WTC11 (cell line): ENCODE data around the gene FEM1B. TPM values are rescaled to one million over a fixed set of nuclear protein-coding genes. Genes with fewer than 3 reads are reported as not detected.

Source experiments
- ATAC-seq: fragments of 200-7000 bp; cut with Tn5 transposase; 2 replicates; pipeline ENCODE4 v1.10.0; 2021; ENCODE audit warnings: mild to moderate bottlenecking, moderate library complexity
- CTCF ChIA-PET: fragments of 300-600 bp; sonication (Branson Sonifier 250); formaldehyde crosslinking; loops from one replicate; lab custom pipeline; 2021; ENCODE audit warnings: antibody characterized with exemption; lab: Charles Lee
- POLR2A ChIA-PET: fragments of 350-600 bp; sonication (Branson Sonifier 250); formaldehyde crosslinking; loops from one replicate; lab custom pipeline; 2021; ENCODE audit warnings: antibody characterized with exemption; lab: Charles Lee
- DNase-seq: peaks from one replicate; pipeline ENCODE4 v3.0.0; 2021; ENCODE audit warnings: low spot score
- H3K27ac Mint-ChIP-seq: 2 replicates; pipeline ENCODE4 v1.8.0; 2021; ENCODE audit warnings: mixed read lengths
- H3K27me3 Mint-ChIP-seq: 2 replicates; pipeline ENCODE4 v1.8.0; 2021; ENCODE audit warnings: low read depth, mild to moderate bottlenecking, moderate library complexity, mixed read lengths
- H3K36me3 Mint-ChIP-seq: 2 replicates; pipeline ENCODE4 v1.8.0; 2021; ENCODE audit warnings: mixed read lengths
- H3K4me1 Mint-ChIP-seq: 2 replicates; pipeline ENCODE4 v1.8.0; 2022; ENCODE audit warnings: mixed read lengths
- H3K4me3 Mint-ChIP-seq: 2 replicates; pipeline ENCODE4 v1.8.0; 2021; ENCODE audit warnings: mild to moderate bottlenecking, moderate library complexity, mixed read lengths
- H3K9me3 Mint-ChIP-seq: 2 replicates; pipeline ENCODE4 v1.8.0; 2021; ENCODE audit warnings: mixed read lengths
- GRHL2 ChIP-seq: fragments of 250-450 bp; sonication (Bioruptor Pico); IDR thresholded peaks from 2 replicates; pipeline ENCODE4 v1.8.0; 2022; ENCODE audit warnings: mild to moderate bottlenecking, moderate library complexity; ENCODE audit not compliant: insufficient replicate concordance, severe bottlenecking
- IRF2 ChIP-seq: sonication (generic); formaldehyde crosslinking; IDR thresholded peaks from 2 replicates; pipeline ENCODE4 v1.8.0; 2022; ENCODE audit warnings: low read depth, missing genetic modification reagents, borderline replicate concordance
- OVOL2 ChIP-seq: fragments of 250-450 bp; sonication (Bioruptor Pico); IDR thresholded peaks from 2 replicates; pipeline ENCODE4 v1.9.0; 2021; ENCODE audit warnings: mild to moderate bottlenecking, borderline replicate concordance
- ZNF121 ChIP-seq: sonication (generic); formaldehyde crosslinking; IDR thresholded peaks from 2 replicates; pipeline ENCODE4 v1.8.0; 2023; ENCODE audit warnings: missing genetic modification reagents
- ZNF219 ChIP-seq: sonication (generic); formaldehyde crosslinking; IDR thresholded peaks from 2 replicates; pipeline ENCODE4 v1.8.0; 2023; ENCODE audit warnings: missing genetic modification reagents, mild to moderate bottlenecking, borderline replicate concordance
- ZNF232 ChIP-seq: sonication (generic); formaldehyde crosslinking; IDR thresholded peaks from 2 replicates; pipeline ENCODE4 v1.8.0; 2022; ENCODE audit warnings: mild to moderate bottlenecking, missing genetic modification reagents
- ZNF317 ChIP-seq: sonication (generic); formaldehyde crosslinking; IDR thresholded peaks from 2 replicates; pipeline ENCODE4 v1.8.1; 2023; ENCODE audit warnings: low read depth, mild to moderate bottlenecking, moderate library complexity, missing genetic modification reagents, borderline replicate concordance
- total RNA-seq: library from RNA; stranded (reverse); gene quantifications from 3 replicates; pipeline ENCODE4 v1.2.3, GENCODE V29; 2021
- TF ChIP-seq, protein P1 (sequence below): sonication (generic); formaldehyde crosslinking; IDR thresholded peaks from 2 replicates; pipeline ENCODE4 v1.8.0; 2023; ENCODE audit warnings: mild to moderate bottlenecking, missing genetic modification reagents
- TF ChIP-seq, protein P2 (sequence below): fragments of 250-450 bp; sonication (Bioruptor Pico); IDR thresholded peaks from 2 replicates; pipeline ENCODE4 v2.1.2; 2022; ENCODE audit warnings: mild to moderate bottlenecking, moderate library complexity
- TF ChIP-seq, protein P3 (sequence below): sonication (generic); formaldehyde crosslinking; IDR thresholded peaks from 2 replicates; pipeline ENCODE4 v1.8.1; 2023; ENCODE audit warnings: mild to moderate bottlenecking, missing genetic modification reagents, moderate library complexity
- TF ChIP-seq, protein P4 (sequence below): sonication (generic); formaldehyde crosslinking; IDR thresholded peaks from 2 replicates; pipeline ENCODE4 v1.8.1; 2022; ENCODE audit warnings: mild to moderate bottlenecking, missing genetic modification reagents, moderate library complexity, borderline replicate concordance
- TF ChIP-seq, protein P5 (sequence below): fragments of 250-450 bp; sonication (Bioruptor Pico); IDR thresholded peaks from 2 replicates; pipeline ENCODE4 v1.9.0; 2021; ENCODE audit warnings: moderate library complexity, mild to moderate bottlenecking, inconsistent platforms, borderline replicate concordance
- TF ChIP-seq, protein P6 (sequence below): fragments of 250-450 bp; sonication (Bioruptor Pico); IDR thresholded peaks from 2 replicates; pipeline ENCODE4 v1.8.0; 2021; ENCODE audit warnings: mild to moderate bottlenecking
- TF ChIP-seq, protein P7 (sequence below): sonication (generic); formaldehyde crosslinking; IDR thresholded peaks from 2 replicates; pipeline ENCODE4 v1.8.0; 2022; ENCODE audit warnings: mild to moderate bottlenecking, missing genetic modification reagents
- TF ChIP-seq, protein P8 (sequence below): sonication (generic); formaldehyde crosslinking; IDR thresholded peaks from 2 replicates; pipeline ENCODE4 v1.8.1; 2022; ENCODE audit warnings: low read depth, missing genetic modification reagents, borderline replicate concordance
- TF ChIP-seq, protein P9 (sequence below): sonication (generic); formaldehyde crosslinking; IDR thresholded peaks from 2 replicates; pipeline ENCODE4 v1.8.1; 2022; ENCODE audit warnings: mild to moderate bottlenecking, moderate library complexity, missing genetic modification reagents

FEM1B gene
- total RNA-seq, 1 experiment from 2014 or later: 64.8 TPM

DNA sequence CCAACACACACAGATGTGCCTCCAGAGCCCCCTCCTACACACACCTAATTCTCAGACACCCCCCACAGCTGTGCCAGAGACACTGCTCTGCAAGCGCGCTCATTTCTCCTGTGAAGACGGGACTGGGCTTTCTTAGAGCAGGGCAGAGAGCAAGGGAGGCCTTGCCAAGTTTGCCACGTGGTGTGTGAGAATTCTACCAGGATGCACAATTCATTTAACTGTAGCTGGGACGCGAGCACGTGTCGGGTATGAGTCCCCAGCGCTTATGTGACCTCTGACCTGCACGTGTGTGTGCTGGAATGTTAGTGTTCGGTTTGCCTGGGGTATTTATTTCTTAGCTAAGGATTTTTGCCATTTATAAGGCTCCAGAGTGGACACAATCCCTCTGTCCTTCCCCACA lies 37.0 kb downstream of the FEM1B start (continued):
- TF ChIP-seq, protein P1, sequence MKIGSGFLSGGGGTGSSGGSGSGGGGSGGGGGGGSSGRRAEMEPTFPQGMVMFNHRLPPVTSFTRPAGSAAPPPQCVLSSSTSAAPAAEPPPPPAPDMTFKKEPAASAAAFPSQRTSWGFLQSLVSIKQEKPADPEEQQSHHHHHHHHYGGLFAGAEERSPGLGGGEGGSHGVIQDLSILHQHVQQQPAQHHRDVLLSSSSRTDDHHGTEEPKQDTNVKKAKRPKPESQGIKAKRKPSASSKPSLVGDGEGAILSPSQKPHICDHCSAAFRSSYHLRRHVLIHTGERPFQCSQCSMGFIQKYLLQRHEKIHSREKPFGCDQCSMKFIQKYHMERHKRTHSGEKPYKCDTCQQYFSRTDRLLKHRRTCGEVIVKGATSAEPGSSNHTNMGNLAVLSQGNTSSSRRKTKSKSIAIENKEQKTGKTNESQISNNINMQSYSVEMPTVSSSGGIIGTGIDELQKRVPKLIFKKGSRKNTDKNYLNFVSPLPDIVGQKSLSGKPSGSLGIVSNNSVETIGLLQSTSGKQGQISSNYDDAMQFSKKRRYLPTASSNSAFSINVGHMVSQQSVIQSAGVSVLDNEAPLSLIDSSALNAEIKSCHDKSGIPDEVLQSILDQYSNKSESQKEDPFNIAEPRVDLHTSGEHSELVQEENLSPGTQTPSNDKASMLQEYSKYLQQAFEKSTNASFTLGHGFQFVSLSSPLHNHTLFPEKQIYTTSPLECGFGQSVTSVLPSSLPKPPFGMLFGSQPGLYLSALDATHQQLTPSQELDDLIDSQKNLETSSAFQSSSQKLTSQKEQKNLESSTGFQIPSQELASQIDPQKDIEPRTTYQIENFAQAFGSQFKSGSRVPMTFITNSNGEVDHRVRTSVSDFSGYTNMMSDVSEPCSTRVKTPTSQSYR (CRISPR knock-in tag): no peak
- TF ChIP-seq GRHL2 (no peak), ZNF317 (CRISPR knock-in tag) (no peak), ZNF232 (CRISPR knock-in tag) (no peak), OVOL2 (CRISPR knock-in tag) (no peak), ZNF219 (CRISPR knock-in tag) (no peak)
- TF ChIP-seq, protein P2, sequence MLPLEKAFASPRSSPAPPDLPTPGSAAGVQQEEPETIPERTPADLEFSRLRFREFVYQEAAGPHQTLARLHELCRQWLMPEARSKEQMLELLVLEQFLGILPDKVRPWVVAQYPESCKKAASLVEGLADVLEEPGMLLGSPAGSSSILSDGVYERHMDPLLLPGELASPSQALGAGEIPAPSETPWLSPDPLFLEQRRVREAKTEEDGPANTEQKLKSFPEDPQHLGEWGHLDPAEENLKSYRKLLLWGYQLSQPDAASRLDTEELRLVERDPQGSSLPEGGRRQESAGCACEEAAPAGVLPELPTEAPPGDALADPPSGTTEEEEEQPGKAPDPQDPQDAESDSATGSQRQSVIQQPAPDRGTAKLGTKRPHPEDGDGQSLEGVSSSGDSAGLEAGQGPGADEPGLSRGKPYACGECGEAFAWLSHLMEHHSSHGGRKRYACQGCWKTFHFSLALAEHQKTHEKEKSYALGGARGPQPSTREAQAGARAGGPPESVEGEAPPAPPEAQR (CRISPR knock-in tag): no peak
- TF ChIP-seq, protein P3, sequence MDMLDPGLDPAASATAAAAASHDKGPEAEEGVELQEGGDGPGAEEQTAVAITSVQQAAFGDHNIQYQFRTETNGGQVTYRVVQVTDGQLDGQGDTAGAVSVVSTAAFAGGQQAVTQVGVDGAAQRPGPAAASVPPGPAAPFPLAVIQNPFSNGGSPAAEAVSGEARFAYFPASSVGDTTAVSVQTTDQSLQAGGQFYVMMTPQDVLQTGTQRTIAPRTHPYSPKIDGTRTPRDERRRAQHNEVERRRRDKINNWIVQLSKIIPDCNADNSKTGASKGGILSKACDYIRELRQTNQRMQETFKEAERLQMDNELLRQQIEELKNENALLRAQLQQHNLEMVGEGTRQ: no peak

DNA sequence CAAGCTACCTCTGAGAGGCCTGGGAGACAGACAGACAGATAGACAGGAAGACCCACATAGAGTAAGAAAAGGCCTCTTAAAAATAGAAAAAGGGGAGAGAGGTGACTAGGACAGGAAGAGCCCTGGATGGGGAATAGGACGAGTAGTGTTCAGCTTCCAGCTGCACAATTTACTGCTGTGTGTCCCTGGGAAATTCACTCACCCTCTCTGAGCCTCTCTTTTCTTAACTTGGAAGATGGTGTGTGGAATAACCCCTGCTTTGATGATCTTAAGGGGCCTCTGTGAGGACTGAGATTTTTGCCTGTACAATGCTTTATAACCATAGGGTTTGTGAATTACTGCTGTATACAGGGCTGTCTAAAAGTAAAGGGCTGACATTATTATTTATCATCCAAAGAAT lies 37.5 kb downstream of the FEM1B start:
- ChIA-PET CTCF (interaction anchor here (0.9 to 2.9 kb wide), 19 partner anchors 10 to 336 kb away, joined by 3 to 107 read pairs (median 7); no protein-coding TSS in a partner anchor), POLR2A (no interaction called here)
- no peak for DNase-seq
- H3K27ac Mint-ChIP-seq: no peak overlapping the region
- no peak for ATAC-seq
- H3K4me1 Mint-ChIP-seq: peaks cover 28% of the 10 kb centered on the region
- no peak overlapping the region; the same call in 1 of the 2 replicates for H3K4me3 Mint-ChIP-seq
- H3K36me3 Mint-ChIP-seq: no peaks in the 10 kb centered on the region
- no peaks in the 10 kb centered on the region for H3K27me3 Mint-ChIP-seq
- TF ChIP-seq, protein P4, sequence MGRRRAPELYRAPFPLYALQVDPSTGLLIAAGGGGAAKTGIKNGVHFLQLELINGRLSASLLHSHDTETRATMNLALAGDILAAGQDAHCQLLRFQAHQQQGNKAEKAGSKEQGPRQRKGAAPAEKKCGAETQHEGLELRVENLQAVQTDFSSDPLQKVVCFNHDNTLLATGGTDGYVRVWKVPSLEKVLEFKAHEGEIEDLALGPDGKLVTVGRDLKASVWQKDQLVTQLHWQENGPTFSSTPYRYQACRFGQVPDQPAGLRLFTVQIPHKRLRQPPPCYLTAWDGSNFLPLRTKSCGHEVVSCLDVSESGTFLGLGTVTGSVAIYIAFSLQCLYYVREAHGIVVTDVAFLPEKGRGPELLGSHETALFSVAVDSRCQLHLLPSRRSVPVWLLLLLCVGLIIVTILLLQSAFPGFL (CRISPR knock-in tag): no peak
- TF ChIP-seq, protein P5, sequence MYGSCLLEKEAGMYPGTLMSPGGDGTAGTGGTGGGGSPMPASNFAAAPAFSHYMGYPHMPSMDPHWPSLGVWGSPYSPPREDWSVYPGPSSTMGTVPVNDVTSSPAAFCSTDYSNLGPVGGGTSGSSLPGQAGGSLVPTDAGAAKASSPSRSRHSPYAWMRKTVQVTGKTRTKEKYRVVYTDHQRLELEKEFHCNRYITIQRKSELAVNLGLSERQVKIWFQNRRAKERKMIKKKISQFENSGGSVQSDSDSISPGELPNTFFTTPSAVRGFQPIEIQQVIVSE: no peak
- TF ChIP-seq, protein P6, sequence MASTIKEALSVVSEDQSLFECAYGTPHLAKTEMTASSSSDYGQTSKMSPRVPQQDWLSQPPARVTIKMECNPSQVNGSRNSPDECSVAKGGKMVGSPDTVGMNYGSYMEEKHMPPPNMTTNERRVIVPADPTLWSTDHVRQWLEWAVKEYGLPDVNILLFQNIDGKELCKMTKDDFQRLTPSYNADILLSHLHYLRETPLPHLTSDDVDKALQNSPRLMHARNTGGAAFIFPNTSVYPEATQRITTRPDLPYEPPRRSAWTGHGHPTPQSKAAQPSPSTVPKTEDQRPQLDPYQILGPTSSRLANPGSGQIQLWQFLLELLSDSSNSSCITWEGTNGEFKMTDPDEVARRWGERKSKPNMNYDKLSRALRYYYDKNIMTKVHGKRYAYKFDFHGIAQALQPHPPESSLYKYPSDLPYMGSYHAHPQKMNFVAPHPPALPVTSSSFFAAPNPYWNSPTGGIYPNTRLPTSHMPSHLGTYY (CRISPR knock-in tag): no peak
- TF ChIP-seq, protein P2 (CRISPR knock-in tag): no peak
- TF ChIP-seq IRF2: no peak
- TF ChIP-seq, protein P7, sequence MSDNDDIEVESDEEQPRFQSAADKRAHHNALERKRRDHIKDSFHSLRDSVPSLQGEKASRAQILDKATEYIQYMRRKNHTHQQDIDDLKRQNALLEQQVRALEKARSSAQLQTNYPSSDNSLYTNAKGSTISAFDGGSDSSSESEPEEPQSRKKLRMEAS (CRISPR knock-in tag): no peak
- TF ChIP-seq, protein P8, sequence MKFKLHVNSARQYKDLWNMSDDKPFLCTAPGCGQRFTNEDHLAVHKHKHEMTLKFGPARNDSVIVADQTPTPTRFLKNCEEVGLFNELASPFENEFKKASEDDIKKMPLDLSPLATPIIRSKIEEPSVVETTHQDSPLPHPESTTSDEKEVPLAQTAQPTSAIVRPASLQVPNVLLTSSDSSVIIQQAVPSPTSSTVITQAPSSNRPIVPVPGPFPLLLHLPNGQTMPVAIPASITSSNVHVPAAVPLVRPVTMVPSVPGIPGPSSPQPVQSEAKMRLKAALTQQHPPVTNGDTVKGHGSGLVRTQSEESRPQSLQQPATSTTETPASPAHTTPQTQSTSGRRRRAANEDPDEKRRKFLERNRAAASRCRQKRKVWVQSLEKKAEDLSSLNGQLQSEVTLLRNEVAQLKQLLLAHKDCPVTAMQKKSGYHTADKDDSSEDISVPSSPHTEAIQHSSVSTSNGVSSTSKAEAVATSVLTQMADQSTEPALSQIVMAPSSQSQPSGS (CRISPR knock-in tag): no peak
- TF ChIP-seq, protein P9, sequence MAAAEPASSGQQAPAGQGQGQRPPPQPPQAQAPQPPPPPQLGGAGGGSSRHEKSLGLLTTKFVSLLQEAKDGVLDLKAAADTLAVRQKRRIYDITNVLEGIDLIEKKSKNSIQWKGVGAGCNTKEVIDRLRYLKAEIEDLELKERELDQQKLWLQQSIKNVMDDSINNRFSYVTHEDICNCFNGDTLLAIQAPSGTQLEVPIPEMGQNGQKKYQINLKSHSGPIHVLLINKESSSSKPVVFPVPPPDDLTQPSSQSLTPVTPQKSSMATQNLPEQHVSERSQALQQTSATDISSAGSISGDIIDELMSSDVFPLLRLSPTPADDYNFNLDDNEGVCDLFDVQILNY: no peak
- no peak for TF ChIP-seq ZNF121
- TF ChIP-seq, protein P3: no peak
- no peaks in the 10 kb centered on the region for H3K9me3 Mint-ChIP-seq
